ENCODE results near the gene LCLAT1.
"Not testable (repeated sequence)": the region's sequence is repeated elsewhere in the genome, so short reads cannot be mapped to it uniquely, and the experiment has no call there.

LCLAT1 gene

DNA sequence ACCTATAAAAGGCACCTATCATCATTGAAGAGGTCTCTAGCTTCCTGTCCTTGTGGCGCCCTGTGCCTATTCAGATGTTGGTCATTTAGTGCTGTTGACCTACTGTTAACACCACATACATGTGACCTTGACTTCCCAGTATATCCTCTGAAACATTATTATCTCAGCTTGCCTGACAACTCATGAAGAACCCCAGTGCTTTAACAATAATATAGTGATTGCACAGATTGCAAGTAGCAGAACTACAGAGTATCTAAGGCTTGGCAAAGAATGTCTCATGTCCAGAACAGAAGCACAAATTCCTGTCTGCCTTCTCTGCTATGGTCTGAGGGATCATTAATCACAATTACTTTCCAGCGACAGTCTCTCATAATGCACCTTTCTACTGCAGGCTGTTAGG lies 165.3 kb downstream of the LCLAT1 start:
- DNase-seq = no peak

DNA sequence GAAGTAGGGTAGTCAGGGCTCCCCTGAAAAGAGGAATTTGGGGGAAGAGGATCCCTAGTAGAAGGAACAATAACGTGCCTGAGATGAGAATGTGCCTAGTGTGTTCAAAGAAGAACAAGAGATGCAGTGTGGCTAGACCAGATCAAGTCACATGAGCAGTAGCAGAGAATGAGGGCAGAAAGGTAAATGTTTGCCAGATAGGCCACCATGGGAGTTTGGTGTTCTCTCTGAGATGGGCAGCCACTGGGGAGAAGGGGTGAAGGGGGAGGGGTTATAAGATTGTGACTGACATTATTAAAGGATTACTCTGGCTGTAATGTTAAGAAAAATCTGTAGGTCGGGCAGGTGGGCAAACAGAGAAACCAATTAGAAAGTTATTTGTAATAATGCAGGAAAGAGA lies 166.0 kb downstream of the LCLAT1 start:
- no peak for DNase-seq

DNA sequence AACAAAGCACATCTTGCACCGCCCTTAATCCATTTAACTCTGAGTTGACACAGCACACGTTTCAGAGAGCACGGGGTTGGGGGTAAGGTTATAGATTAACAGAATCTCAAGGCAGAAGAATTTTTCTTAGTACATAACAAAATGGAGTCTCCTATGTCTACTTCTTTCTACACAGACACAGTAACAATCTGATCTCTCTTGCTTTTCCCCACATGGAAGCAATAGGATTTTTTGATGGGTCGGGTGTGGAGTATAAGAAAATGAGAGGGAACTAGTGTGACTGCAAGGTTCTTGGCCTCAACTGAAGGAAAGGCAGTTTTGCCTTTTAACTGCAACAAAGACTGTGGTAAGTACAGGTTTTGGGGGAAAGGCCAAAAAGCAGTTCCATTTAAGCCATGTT lies 167.2 kb downstream of the LCLAT1 start:
- DNase-seq = not testable (repeated sequence)

DNA sequence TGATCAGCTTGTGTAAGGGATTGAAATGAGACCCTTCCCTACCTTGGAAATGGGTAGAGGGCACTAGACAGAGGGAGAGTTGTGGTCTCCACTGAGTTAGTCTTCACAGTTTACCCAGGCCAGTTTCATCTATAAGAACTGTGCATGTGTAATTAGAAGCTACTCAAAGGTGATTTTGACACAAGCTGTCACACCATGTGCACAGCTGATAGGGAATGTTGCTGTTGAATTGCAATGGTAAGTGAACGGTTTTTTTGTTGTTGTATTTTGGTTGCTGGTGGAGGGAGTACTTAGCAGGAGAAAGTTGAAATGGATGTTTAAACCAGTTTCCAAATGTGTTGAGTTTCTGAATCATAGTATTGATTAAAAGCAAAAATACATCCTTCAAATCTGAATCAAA lies 168.9 kb downstream of the LCLAT1 start:
- no peak for DNase-seq

DNA sequence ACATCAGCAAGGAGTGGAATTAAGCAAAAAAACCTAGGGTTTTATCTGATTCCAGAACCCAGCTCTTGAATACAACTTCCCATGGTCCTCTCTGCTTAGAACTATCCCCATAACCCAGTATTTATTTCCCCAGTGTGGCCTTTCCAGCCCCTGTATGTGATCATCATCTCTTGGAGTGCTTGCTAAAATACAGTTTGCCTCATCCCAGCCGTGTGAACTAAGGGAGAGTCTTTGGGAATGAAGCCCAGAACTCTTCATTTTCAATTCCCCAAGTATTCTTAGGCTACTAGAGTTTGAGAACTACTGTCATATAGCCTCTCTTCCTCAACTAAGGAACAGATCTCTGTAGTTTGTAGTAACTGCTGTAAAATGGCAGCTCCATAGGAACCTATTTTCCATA lies 173.1 kb downstream of the LCLAT1 start:
- no peak for DNase-seq

DNA sequence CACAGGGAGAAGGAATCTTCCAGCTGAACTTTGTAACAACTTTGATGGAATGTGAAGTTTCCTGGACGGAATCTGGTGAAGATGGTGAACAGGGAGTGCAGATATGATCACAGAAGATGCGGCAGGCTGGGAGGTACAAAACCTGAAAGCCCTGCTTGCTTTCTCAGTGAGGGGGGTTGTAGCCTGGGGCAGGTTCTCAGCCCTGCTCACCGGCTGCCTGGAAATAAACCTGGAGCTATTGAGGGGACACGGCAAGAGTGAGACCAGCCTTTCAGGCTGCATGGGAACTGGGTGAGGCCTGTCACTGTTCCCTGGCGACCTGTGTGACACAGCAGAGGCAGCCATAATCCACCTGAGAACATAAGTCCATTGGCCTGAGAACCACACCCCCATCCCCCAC lies 174.8 kb downstream of the LCLAT1 start:
- no peak for DNase-seq

DNA sequence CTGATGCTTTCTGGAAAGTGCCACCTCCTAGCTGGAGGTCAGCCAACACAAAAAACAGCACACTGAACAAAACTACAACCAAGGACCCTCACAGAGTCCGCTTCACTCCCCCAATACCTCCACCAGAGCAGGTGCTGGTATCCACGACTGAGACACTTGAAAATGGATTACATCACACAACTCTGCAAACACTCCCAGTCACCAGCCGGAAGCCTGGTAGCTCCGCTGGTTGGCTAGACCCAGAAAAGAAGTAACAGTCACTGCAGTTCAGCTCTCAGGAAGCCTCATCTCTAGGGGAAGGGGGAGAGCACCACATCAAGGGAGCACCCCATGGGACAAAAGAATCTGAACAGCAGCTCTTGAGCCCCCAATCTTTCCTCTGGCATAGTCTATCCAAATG lies 175.4 kb downstream of the LCLAT1 start:
- no peak for DNase-seq

DNA sequence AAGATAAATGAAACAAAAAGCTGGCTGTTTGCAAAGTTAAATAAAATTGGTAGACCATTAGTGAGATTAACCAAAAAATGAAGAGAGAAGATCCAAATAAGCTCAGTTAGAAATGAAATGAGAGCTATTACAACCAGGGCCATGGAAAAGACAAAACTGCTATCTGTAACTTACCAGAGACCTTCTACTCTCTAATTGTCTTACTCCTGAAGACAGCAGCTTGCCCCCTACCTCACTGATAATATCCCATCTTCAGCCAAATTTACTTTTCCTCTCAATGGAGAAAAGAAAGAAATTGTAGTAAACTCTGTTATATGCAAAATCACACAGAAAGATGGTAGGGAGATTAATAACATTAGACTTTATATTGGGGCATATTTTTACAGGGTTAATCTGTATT lies 178.2 kb downstream of the LCLAT1 start:
- no peak for DNase-seq

DNA sequence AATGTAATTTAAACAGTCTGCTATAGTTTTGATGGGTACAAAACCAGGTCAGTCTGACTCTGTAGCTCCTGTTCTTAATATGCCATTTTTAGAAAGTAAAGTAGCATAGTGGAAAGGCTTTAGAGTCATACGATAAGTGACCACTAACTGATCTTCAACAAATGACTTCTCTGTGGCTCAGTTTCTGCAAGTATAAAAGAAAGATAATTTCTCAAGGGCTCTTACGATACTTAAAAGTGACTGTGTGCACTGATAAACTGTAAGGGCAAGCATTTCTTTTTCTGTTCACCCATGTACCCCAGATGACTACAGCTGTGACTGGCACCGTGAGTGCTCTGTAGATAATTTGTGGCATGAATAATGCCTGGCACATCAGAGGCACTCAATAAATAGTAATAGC lies 178.7 kb downstream of the LCLAT1 start:
- no peak for DNase-seq

DNA sequence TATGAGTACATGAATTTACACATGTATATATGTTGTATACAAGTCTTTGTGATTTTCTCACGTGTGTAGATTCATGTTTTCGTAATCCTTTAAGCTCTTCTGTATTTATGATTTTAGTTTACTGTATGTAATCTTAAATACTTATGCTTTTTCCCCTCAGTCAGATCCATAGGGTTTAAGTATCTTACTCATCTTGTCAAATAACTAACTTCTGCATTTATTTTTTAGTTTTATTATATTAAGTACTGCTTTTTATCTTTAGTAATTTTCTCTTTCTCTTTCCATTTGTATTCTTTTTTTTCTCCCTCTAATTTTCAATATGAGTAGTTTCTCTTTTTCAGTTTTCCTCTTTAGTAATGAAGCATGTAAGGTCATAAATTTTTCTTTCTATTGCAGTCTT lies 179.4 kb downstream of the LCLAT1 start:
- no peak for DNase-seq

DNA sequence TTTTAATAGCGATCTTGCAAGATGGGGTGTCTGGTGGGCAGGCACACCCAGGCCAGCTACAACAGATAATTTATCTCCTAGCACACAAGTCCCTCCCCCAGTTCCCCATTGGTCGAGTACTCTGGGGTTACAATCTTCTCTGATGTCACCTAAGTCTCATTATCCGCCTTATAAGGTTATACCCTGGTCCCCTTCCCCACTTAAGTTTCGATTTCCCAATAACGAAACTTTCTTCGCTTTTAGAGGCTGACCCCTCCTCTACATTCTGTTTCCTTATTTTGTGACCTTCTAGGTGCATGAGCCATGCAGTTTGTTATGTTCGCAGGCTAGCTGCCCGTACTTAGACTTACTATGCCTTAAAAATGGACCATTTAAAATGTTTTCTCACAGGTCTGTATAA lies 180.1 kb downstream of the LCLAT1 start:
- DNase-seq = no peak

DNA sequence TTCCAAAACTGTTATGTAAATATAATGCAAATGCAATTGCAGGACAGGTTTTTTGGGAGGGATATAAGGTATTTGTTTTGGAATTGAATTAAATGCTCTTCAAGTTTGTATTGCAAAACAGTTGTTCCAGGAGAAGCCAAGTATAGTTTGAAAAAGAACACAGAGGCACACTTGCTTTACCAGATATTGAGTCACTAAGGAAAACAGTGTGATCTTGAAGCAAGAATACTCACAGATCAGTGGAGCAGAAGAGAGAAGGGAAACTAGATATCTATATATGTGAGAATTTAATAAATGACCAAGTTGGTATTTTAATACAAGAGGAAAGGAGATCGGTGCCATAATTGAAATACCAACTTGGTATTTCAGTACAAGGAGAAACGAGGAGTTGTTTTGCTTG lies 181.3 kb downstream of the LCLAT1 start:
- no peak for DNase-seq

DNA sequence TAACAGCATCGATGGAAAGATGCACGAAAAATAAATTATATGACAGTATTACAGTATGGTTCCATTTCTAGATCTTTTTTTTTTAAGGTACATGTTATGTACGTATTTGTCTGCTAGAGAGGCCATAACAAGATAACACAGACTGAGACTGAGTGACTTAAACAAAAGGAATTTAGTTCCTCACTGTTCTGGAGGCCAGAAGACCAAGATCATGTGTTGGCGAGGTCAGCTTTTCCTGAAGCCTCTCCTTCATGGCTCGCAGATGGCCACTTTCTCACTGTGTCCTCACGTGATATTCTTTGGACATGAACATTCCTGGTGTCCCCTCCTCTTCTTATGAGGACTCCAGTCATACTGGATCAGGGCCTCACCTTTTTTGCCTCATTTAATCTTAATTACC lies 182.8 kb downstream of the LCLAT1 start:
- no peak for DNase-seq

DNA sequence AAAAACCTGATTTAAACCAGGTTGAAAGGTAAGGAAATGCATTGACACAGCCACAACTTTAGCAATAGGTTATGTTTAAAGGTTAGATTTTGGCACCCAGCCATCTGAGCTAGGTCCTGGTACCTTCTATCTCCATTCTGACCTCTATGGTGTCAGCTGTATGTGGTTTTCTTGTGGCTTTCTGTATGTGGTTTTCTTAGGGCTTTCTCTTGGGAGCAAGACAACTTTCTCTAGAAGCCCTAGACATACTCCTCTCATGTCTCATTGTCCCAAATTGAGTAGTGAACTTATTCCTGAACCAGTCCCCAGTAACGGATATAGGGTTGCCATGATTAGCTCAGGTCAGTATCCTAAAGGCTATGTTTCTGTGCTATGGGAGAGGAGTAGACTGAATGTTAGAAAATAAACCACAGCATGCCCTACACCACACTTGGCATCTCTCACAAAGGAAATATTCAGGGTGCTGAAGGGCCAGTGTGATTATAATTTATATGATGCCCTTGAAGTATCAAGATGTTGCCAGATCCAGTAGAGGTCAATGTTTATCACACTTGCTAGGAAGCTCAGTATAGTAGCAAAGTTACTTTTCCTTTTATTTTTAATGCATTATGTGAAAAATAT lies 184.1 kb downstream of the LCLAT1 start:
- DNase-seq = peak; percentile 13

DNA sequence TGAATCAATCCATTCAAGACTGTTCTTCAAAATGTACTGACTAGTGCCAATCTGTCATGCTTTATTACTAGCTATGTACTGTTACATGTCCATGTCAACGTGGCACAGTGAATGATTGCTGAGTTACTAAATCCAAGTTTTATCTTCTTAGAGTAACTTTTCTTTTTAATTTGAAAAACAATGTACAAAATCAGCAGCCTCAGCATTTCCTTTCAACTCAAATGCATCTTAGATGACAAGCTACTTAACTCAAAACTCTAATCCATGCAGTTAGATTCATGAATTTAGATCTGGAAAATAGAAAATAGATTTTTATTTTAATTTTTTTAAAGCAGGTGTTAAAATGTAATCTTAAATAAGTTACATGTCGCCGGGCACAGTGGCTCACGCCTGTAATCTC lies 186.0 kb downstream of the LCLAT1 start:
- no peak for DNase-seq

DNA sequence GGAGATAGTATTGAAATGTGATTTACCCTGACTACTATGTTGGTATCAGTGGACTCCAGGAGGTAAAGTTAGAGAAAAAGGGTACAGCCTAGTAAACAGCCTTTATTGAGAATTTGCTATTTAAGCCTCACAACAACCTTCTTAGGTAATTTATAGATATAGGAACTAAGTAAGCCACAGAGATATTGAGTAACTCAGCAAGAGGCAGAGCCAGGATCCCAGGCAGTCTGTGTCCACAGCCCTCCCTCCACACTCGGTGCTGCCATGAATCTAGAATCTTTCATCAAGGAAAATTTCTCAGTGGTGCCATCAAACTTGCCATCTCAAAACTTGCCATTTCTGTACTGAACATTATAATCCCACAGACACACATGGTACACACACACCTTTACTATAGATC lies 189.3 kb downstream of the LCLAT1 start:
- DNase-seq = no peak

DNA sequence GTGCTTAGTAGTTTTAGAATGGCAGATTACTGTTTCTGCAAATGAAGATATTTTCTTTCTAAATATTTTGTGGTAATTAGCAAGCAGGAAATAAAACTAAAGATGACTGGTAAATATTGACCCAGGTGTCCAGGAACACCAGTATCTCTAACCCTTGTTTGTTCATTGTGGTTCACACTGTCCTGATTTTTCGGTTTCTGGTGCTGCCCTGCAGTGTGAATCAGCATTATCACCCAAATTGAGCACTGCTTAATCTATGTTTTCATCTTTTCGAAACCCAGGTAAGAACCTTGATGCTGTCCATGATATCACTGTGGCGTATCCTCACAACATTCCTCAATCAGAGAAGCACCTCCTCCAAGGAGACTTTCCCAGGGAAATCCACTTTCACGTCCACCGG lies 192.8 kb downstream of the LCLAT1 start:
- DNase-seq = no peak

DNA sequence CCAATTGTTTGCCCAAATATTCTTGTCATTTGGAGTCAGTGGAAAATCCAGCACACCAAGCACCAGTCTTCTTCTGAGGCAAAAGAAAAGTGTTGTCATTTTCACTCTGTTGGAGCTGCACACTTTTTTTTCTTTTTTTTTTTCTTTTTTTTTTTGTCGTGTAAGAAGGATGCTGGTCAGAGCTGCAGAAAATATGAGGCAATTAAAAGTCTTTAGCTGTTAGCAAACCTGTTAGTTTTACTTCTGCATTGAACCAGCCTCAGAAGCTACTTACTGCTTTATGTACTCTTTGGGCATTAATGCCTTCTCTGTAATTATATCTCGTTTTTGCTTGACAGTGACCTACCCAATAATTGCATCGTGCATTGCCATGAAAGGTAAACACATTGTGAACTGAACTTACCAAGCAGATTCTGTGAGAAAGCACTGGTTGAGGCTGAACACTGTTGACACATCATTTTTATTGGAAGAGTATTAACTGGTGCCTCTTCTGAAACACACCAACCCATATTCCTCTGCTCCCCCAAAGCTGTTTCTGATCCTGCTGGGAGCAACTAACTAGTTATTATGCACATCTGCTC lies 194.8 kb downstream of the LCLAT1 start:
- no peak for DNase-seq

DNA sequence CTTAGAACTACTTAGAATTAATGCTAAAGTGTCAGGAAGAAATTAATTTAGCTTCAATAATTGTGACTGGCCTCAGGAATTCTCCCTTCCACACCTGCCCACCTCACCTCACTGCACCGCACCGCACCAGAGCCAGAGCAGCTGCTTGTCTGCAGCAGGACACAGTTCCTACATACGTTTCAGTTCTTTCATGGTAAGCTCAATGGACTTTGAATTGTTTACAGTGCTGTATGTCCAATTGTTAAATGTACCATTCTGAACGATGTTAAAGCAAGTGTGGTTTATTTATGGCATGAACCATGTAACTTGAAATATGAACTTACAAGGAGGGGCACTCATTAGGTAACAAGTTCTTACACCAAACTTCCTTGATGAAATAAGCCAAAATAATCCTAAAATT lies 196.0 kb downstream of the LCLAT1 start:
- not testable (repeated sequence) for DNase-seq

DNA sequence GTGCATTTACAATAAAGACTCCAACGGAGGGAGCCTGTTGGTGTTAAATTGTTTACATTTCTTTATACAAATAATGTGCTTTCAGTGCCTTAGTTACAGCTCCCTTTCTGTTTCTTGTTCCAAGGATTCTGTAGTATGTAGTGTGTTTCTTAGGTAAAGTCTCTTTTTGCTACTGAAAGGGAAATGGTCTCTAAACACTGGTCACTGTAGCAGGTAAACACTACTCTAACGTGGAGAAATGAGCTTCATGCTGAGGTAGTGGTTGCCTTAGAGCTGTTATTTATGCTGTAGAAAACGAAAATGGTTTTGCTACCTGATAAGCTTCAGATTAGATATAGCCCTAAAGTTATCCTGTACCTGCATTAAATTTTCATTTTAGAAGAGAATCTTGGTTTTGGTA lies 196.6 kb downstream of the LCLAT1 start:
- DNase-seq = no peak

DNA sequence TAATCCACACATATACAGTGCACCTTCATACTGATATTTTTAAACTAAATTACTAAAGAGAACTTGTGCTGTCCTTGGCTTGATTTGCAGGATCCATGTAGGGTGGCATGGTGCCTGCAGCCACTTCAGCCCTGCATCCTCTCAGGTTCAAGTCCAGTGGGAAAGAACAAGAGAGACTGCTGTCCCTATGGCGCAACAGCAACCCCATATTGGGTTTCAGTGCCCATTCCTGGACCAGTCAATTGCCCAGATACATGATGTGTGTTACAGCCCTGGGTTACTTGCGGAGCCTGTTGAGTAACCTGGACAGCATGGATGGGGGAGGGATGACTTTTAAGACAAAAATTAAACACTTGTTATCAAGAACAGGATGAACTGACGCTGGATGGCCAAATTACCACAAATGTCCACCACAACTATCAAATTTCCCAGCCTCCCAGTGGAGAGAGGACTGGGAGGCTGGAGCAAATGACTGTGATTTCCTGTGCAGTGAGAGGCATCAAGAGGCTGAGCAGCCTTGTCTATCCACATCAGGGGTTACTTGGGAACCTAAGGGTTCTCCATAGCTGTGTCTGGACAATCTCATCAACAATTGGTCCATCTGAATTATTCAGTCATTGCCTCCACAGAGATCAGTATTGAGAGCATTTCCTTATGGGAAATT lies 198.2 kb downstream of the LCLAT1 start:
- DNase-seq = no peak

DNA sequence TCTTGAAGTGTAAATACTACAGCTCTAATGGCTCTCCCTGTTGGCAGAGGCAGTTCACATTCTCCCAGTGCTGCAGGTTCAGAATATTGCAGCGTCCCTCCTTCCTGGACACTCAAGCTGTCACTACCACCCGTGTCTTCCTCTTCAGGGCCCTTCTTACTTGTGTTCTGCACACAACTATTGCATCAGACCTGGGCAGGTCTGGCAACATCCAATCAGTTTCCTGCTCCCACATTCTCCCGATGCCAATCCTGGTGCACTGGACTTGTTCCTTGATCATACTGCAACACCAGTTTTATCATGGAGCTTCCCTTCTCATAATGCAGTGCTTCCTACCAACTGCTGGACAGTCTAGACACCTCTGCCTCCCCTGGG lies 198.7 kb downstream of the LCLAT1 start:
- no peak for DNase-seq

DNA sequence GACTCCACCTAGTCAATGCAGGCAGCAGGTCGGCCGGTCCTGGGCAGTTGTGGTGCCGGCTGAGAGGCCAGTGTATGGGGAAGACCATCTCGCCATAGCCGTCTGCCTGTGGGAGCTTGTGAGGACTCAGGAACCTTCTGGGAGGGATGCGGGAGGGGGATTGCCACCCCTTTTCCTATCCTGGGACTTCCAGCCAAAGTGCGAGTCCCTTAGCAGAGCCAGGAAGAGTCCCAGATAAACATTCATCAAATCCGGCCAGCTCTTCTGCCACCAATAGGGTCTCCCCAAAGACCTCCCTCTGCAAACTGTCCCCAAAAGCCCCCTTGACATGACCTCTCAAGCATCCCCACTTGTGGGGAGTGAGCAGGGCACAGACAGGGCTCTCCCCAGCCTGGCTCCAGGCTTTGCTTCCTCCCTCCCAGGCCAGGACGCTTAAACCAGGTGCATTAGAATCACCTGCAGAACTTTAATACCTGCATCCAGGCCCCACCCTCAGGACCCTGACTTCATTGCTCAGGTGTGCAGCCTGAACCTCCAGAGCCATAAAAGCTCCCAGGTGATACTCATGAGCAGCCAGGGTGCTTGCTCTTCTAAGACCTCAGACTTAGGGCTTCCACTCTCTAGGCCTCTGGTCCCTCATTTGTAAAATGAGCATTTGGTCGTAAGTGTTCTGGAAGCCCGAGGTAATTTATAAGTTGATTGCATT lies 200.9 kb downstream of the LCLAT1 start:
- DNase-seq = no peak

DNA sequence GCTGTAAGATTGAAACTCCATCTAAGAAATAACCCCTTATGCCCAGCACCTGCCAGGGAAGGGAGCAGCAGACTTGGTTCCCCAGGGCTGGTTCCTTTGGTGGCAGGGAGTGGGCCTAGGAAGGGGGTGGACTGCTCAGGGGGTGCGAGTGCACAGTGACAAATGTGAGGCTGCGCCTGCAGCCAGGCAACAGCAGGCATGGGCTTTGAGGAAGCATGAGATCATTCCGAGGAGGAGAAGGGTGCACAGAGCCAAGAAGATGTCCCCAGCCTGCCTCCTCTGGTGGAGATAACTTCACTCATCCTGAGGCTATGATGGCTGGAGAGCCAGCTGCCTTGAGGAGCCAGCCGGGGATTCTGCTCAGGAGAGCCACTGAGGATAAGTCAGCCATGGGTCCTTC lies 202.2 kb downstream of the LCLAT1 start:
- no peak for DNase-seq
